ENCODE results near the gene CEP68. TPM values are rescaled to one million over a fixed set of nuclear protein-coding genes. Genes with fewer than 3 reads are reported as not detected.

CEP68 gene
- total RNA-seq, result 10 to 100 TPM in 2 of 4 donors, 1 to 10 TPM in 2; 3.9 to 17.4 (median 8.6) TPM

DNA sequence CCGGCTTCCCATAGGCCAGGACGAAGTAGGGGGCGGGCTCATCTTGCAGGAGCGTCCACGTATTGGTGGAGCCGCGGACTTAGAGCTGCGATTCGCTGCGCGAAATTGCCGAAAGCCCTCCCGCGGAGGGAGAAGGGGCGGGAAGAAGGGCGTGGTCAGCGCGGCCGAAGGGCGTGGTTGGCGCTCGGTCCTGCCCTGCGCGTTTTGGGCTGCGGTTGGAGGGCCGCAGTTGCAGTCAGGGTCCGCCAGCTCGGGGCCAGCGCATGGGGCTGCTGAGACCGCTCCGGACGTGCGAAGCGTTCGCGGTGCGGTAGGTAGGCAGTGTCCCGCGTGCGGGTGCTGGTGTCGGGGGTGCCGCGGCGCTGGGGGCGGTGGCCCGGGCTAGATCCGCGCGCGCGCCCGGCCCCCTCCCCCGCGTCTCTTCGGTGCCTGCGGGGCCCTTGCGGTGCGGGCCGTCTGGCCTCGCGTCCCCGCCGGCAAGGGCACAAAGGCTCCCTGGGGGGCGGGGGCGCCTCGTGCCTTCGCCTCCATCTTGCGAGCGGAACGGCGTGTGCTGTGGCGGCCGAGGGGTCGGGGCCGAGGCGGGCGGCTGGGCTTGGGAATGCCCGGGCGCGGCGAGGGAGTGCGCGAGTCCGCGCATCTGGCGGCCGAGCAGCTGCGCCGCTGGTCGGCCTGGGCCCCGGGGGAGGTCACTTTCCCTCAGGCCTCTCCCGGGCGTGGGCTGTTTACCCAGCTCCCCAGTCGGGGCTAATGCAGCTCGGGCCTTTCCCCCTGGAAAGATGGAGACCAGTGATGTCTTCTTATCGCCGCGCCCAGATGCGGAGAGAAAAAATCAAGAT, at the start of gene CEP68:
CEP68 (plus strand) TSS at position 202 of the 839 bp plus-strand sequence. CDS start 13,029 bp downstream, outside the sequence.
- Histone ChIP-seq H3K27me3 (no peaks in the 10 kb centered on the region), H3K4me1 (peaks cover 18 to 57% (median 43%) of the 10 kb centered on the region in 3 donors), H3K36me3 (no peaks in the 10 kb centered on the region), H3K27ac (peak within 1 kb of the TSS; percentile 89 to 95 (median 94)), H3K9me3 (no peaks in the 10 kb centered on the region), H3K4me3 (peak within 1 kb of the TSS; percentile 77 to 96 (median 94))
- DNase-seq, result peak; percentile 85
- peak in 1 of 6 experiments; percentile 22 for TF ChIP-seq CTCF (IDR thresholded peaks at IDR 0.05)
- peak in 3 of 4 donors; percentile 9 to 97 (median 76) for TF ChIP-seq POLR2A (IDR thresholded peaks at IDR 0.05)
- intact Hi-C loops (cut with DNase I), result no loop called here
- 1% methylated on average over 16 to 25 of the region's 99 CpGs for WGBS, 2 donors

- TF ChIP-seq CTCF (IDR thresholded peaks at IDR 0.05) (no peak), POLR2A (IDR thresholded peaks at IDR 0.05) (no peak)
- WGBS, 2 donors, result 40 to 83% methylated on average over 1 of the region's 1 CpG
- no peaks in the 10 kb centered on the region for H3K9me3 ChIP-seq
- H3K4me3 ChIP-seq, result no peak overlapping the region
- peaks cover 0 to 71% (median 5%) of the 10 kb centered on the region in 3 donors for H3K36me3 ChIP-seq
- no peak for DNase-seq
- no peak overlapping the region for H3K27ac ChIP-seq
- intact Hi-C loops (cut with DNase I), result no loop called here
- no peaks in the 10 kb centered on the region for H3K27me3 ChIP-seq
- H3K4me1 ChIP-seq, result peaks cover 0 to 21% (median 0%) of the 10 kb centered on the region in 3 donors
Measured at GRCh38 chr2:65013776-65014175, 42.4 kb upstream of the CEP68 start.

DNA sequence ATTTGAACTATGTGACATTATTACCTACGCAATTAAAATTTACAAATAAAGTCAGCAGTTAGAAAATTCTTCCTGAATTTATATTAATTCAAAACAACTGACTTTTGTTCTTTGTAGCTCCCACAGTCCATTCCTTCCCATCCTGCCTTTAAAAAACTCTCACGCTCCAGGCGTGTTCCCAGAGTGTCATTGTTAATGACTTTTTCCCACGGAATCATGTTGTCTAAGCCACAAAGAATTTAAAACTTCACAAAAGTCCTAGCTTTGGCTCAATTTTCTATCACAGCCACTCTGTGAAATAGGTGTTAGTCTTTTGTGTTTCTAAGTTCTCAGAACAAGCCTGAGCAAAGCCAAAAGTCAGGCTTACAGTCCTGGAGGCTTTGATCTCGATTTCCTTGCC, 40.5 kb upstream of the CEP68 start:
- TF ChIP-seq POLR2A (IDR thresholded peaks at IDR 0.05) (no peak), CTCF (IDR thresholded peaks at IDR 0.05) (no peak)
- intact Hi-C loops (cut with DNase I), result no loop called here
- Histone ChIP-seq H3K4me3 (no peak overlapping the region), H3K4me1 (peaks cover 0 to 25% (median 1%) of the 10 kb centered on the region in 3 donors), H3K36me3 (peaks cover 0 to 77% (median 17%) of the 10 kb centered on the region in 3 donors), H3K27ac (no peak overlapping the region), H3K27me3 (no peaks in the 10 kb centered on the region), H3K9me3 (no peaks in the 10 kb centered on the region)
- 50 to 62% methylated on average over 5 of the region's 5 CpGs for WGBS, 2 donors
- DNase-seq, result no peak

- Histone ChIP-seq H3K36me3 (peaks cover 0 to 77% (median 17%) of the 10 kb centered on the region in 3 donors), H3K27me3 (no peaks in the 10 kb centered on the region), H3K9me3 (no peaks in the 10 kb centered on the region), H3K4me1 (peaks cover 0 to 30% (median 7%) of the 10 kb centered on the region in 3 donors), H3K27ac (no peak overlapping the region), H3K4me3 (no peak overlapping the region)
- TF ChIP-seq CTCF (IDR thresholded peaks at IDR 0.05), result no peak
- 84 to 85% methylated on average over 6 of the region's 6 CpGs for WGBS, 2 donors
- no peak for DNase-seq
- intact Hi-C loops (cut with DNase I), result no loop called here
Measured at GRCh38 chr2:65016789-65017188, 39.4 kb upstream of the CEP68 start.

GRCh38 chr2:65017335-65017734, 38.9 kb upstream of the CEP68 start:
- 42 to 55% methylated on average over 4 of the region's 4 CpGs for WGBS, 2 donors
- TF ChIP-seq POLR2A (IDR thresholded peaks at IDR 0.05) (no peak), CTCF (IDR thresholded peaks at IDR 0.05) (peak in 5 of 6 experiments; percentile 33 to 45 (median 41))
- peak overlapping the region in 1 of 4 donors; percentile 44 for H3K27ac ChIP-seq
- peaks cover 0 to 30% (median 7%) of the 10 kb centered on the region in 3 donors for H3K4me1 ChIP-seq
- H3K9me3 ChIP-seq, result no peaks in the 10 kb centered on the region
- H3K4me3 ChIP-seq, result no peak overlapping the region
- DNase-seq, result no peak
- H3K36me3 ChIP-seq, result peaks cover 0 to 77% (median 17%) of the 10 kb centered on the region in 3 donors
- H3K27me3 ChIP-seq, result no peaks in the 10 kb centered on the region
- intact Hi-C loops (cut with DNase I), result no loop called here

Data from esophagus squamous epithelium (tissue), 5 donors.